Tibial nerve (tissue), 4 donors: ENCODE results near the gene TCEAL8. TPM values are rescaled to one million over a fixed set of nuclear protein-coding genes. Genes with fewer than 3 reads are reported as not detected.

ENCODE experiments used
- DNase-seq, 2 donors: peaks; one replicate each; pipeline ENCODE4 v3.0.0-alpha.2; 2019; ENCODE audit warnings: low spot score in 2 of 2
- H3K27ac ChIP-seq, 4 donors: fragments of 200-600 bp; sonication (generic) in 3 of 4; one replicate each; pipeline ENCODE4 v1.5.1; 2017 to 2019; ENCODE audit warnings: mild to moderate bottlenecking in 1 of 4
- H3K27me3 ChIP-seq, 2 donors: fragments of 200-600 bp; sonication (generic) in 1 of 2; one replicate each; pipeline versions ENCODE4 v1.5.1 to v1.6.0; 2017 to 2019
- H3K36me3 ChIP-seq, 3 donors: fragments of 200-600 bp; sonication (generic); one replicate each; pipeline ENCODE4 v1.5.1; 2018 to 2019
- H3K4me1 ChIP-seq, 4 donors: fragments of 200-600 bp; sonication (generic) in 3 of 4; one replicate each; pipeline ENCODE4 v1.5.1; 2017 to 2019
- H3K4me3 ChIP-seq, 4 donors: fragments of 200-600 bp; sonication (generic) in 3 of 4; one replicate each; pipeline ENCODE4 v1.5.1; 2017 to 2019; ENCODE audit warnings: mild to moderate bottlenecking in 1 of 4, moderate library complexity in 1 of 4
- H3K9me3 ChIP-seq, 4 donors: fragments of 200-600 bp; sonication (generic) in 3 of 4; one replicate each; pipeline ENCODE4 v1.5.1; 2017 to 2019
- EP300 ChIP-seq, 2 donors: sonication (generic); formaldehyde crosslinking; IDR thresholded peaks; one replicate each; pipeline ENCODE4 v1.6.1; 2017; ENCODE audit warnings: antibody characterized with exemption in 2 of 2, mild to moderate bottlenecking in 1 of 2
- POLR2A ChIP-seq, 2 donors: fragments of 450-650 bp; IDR thresholded peaks; one replicate each; pipeline ENCODE4 v1.6.1; 2017; ENCODE audit warnings: antibody characterized with exemption in 2 of 2, mild to moderate bottlenecking in 2 of 2, moderate library complexity in 2 of 2
- whole genome bisulfite sequencing, 2 donors: methylation state at CpG; one replicate each; pipeline ENCODE4 v1.1.5; 2018; 5-methylcytosine and 5-hydroxymethylcytosine counted together
- total RNA-seq, 4 donors: library from RNA; depleted of rRNA; stranded (reverse); fragments of >200 nt; gene quantifications; one replicate each; pipeline ENCODE4 v1.1.0, GENCODE V29; 2016
- TF ChIP-seq, protein P1 (sequence below), 5 experiments: fragments of 200-600 bp in 3 of 5; fragments of 450-650 bp in 2 of 5; sonication (generic) in 3 of 5; IDR thresholded peaks; one replicate each; pipeline ENCODE4 v1.5.1; 2016 to 2019; ENCODE audit warnings: antibody characterized with exemption in 5 of 5, mild to moderate bottlenecking in 3 of 5, moderate library complexity in 2 of 5

TCEAL8 gene, protein sequence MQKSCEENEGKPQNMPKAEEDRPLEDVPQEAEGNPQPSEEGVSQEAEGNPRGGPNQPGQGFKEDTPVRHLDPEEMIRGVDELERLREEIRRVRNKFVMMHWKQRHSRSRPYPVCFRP
- total RNA-seq, result 10 to 100 TPM; 39.9 to 69.1 (median 59.1) TPM

DNA sequence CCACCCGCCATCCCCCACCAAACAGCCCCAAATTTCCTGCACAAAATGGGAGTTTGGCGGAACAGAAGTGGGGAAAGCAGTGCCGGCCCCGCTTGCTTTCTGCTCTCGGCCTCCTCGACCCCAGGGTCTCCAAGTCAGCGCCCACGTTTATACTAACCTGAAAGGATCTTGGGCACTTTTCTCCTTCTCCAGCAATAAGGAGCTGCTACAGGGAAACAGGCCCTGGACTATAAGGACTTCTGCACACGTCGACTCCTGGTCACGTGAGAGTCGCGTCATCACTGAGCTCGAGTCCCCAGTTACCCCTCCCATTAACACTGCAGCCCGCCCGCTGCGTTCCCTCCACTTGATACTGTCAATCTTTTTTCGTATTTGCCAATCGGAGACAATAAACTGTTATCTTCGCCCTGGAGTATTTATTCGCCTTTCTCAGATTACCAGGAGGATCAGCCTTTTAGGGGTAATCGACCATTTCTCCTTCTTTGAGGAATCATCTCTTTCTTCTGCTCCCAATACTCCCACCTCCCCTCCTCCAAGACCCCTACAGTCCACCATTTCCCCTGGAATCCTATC is at the start of gene TCEAL8:
TCEAL8 (minus strand) TSS at position 235 of the 573 bp plus-strand sequence. CDS start 1,176 bp downstream, outside the sequence.
- TF ChIP-seq POLR2A (IDR thresholded peaks at IDR 0.05) (peak; percentile 68 to 76), EP300 (IDR thresholded peaks at IDR 0.05) (peak in 1 of 2 donors; percentile 86)
- TF ChIP-seq, protein P1, sequence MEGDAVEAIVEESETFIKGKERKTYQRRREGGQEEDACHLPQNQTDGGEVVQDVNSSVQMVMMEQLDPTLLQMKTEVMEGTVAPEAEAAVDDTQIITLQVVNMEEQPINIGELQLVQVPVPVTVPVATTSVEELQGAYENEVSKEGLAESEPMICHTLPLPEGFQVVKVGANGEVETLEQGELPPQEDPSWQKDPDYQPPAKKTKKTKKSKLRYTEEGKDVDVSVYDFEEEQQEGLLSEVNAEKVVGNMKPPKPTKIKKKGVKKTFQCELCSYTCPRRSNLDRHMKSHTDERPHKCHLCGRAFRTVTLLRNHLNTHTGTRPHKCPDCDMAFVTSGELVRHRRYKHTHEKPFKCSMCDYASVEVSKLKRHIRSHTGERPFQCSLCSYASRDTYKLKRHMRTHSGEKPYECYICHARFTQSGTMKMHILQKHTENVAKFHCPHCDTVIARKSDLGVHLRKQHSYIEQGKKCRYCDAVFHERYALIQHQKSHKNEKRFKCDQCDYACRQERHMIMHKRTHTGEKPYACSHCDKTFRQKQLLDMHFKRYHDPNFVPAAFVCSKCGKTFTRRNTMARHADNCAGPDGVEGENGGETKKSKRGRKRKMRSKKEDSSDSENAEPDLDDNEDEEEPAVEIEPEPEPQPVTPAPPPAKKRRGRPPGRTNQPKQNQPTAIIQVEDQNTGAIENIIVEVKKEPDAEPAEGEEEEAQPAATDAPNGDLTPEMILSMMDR (IDR thresholded peaks at IDR 0.05), result no peak
- peak within 1 kb of the TSS; percentile 24 to 64 (median 48) for H3K4me3 ChIP-seq
- H3K27ac ChIP-seq, result peak within 1 kb of the TSS; percentile 75 to 91 (median 82)
- DNase-seq, result peak; percentile 66 to 77
- WGBS, 2 donors, result 0 to 32% methylated on average over 22 of the region's 22 CpGs
- peaks cover 0 to 12% of the 10 kb centered on the region in 2 donors for H3K27me3 ChIP-seq
- H3K4me1 ChIP-seq, result peaks cover 0 to 8% (median 0%) of the 10 kb centered on the region in 4 donors
- H3K36me3 ChIP-seq, result no peaks in the 10 kb centered on the region
- H3K9me3 ChIP-seq, result no peaks in the 10 kb centered on the region

DNA sequence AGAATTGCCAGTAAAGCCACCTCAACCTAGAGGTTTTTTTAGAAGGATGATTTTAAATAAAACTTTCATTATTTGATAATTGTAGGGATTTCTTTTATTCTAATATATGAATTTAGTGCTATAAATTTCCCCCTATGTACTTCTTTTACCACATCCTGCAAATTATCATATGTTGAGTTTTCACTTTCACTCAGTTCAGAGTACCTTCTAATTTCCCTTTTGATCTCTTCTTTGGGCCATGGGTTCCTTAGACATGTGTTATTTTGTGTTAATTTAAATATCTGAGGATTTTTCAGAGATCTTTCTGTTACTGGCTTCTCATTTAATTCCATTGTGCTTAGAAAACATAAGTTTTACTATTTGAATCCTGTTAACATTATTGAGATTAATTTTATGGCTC is 49.8 kb upstream of the TCEAL8 start:
- H3K27ac ChIP-seq, result no peak overlapping the region
- H3K9me3 ChIP-seq, result no peaks in the 10 kb centered on the region
- TF ChIP-seq, protein P1 (IDR thresholded peaks at IDR 0.05), result no peak
- TF ChIP-seq EP300 (IDR thresholded peaks at IDR 0.05) (no peak), POLR2A (IDR thresholded peaks at IDR 0.05) (no peak)
- H3K4me1 ChIP-seq, result no peaks in the 10 kb centered on the region
- H3K27me3 ChIP-seq, result peaks cover 0 to 33% of the 10 kb centered on the region in 2 donors
- DNase-seq, result no peak
- no peak overlapping the region for H3K4me3 ChIP-seq
- H3K36me3 ChIP-seq, result no peaks in the 10 kb centered on the region

DNA sequence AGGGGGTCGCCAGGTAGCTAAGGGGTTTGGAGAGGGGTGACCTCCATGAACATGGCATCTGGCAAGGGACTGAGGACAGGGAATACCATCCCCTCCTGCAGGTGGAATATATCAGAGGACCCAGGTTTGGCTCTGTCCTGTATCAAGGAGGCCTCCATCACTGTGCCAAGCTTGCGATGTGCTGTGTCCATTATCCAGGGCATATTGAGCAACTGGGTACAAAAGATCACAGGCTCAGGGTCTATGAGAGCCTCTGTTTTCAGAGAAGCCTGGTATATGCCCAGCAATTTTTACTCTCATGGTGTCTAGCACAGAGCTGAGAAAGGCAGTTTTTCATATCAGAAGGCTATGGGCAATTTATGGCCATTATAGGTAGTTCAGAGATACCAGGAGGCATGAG is 38.2 kb upstream of the TCEAL8 start:
- H3K9me3 ChIP-seq, result no peaks in the 10 kb centered on the region
- 80 to 89% methylated on average over 1 to 2 of the region's 2 CpGs for WGBS, 2 donors
- no peaks in the 10 kb centered on the region for H3K27me3 ChIP-seq
- no peaks in the 10 kb centered on the region for H3K36me3 ChIP-seq
- no peak overlapping the region for H3K27ac ChIP-seq
- no peak overlapping the region for H3K4me3 ChIP-seq
- TF ChIP-seq, protein P1 (IDR thresholded peaks at IDR 0.05), result no peak
- TF ChIP-seq EP300 (IDR thresholded peaks at IDR 0.05) (no peak), POLR2A (IDR thresholded peaks at IDR 0.05) (no peak)
- no peaks in the 10 kb centered on the region for H3K4me1 ChIP-seq
- no peak for DNase-seq

DNA sequence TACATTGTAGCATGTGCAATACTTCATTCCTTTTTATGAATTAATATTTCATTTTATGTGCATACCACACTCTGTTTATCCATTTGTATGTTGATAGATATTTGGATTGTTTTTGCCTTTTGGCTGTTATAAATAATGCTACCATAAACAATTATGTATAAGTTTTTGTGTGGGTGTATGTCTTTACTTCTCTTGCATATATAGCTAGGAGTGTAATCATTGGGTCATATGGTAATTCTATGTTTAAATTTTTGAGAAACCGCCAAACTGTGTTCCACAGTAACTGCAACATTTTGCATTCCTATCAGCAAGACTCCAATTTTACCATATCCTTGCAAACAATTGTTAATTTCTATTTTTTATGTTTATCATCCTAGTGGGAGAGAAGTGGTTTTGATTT is 24.7 kb upstream of the TCEAL8 start:
- WGBS, 2 donors, result 61 to 83% methylated on average over 1 of the region's 1 CpG
- H3K27me3 ChIP-seq, result peaks cover 0 to 40% of the 10 kb centered on the region in 2 donors
- TF ChIP-seq EP300 (IDR thresholded peaks at IDR 0.05), result no peak
- TF ChIP-seq POLR2A (IDR thresholded peaks at IDR 0.05), result no peak
- TF ChIP-seq, protein P1 (IDR thresholded peaks at IDR 0.05), result no peak
- DNase-seq, result no peak
- peaks cover 0 to 6% (median 0%) of the 10 kb centered on the region in 4 donors for H3K4me1 ChIP-seq
- H3K4me3 ChIP-seq, result no peak overlapping the region
- H3K27ac ChIP-seq, result no peak overlapping the region
- H3K9me3 ChIP-seq, result no peaks in the 10 kb centered on the region
- H3K36me3 ChIP-seq, result no peaks in the 10 kb centered on the region

DNA sequence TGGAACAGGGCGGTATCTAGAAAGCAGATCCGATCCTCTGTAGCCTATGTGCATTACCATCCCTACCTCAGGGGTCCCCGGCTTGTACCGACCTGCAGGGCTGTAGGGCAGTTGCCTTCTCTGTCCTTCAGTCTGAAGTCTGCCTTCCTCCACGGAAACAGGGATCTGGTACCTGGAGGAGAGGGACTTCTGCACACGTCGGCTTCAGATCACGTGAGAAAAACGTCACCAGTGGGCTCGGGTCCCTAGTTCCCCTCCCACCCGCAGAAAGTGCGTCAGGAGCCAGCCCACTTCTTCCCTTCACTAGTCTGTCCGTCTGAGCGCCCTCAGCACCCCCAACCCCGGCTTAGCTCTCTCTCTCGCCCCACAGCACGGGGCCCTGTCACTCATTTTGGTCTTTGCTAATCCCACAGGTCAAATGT is 21.6 kb upstream of the TCEAL8 start, which contains the start of gene TCEAL5:
TCEAL5 (minus strand) TSS at position 170 of the 422 bp plus-strand sequence. CDS start 2,187 bp downstream, outside the sequence.
- Histone ChIP-seq H3K4me3 (peak within 1 kb of the TSS in 1 of 4 donors; percentile 28), H3K27ac (no peak within 1 kb of the TSS), H3K9me3 (no peaks in the 10 kb centered on the region), H3K36me3 (no peaks in the 10 kb centered on the region), H3K27me3 (peaks cover 0 to 67% of the 10 kb centered on the region in 2 donors), H3K4me1 (peaks cover 0 to 6% (median 0%) of the 10 kb centered on the region in 4 donors)
- 0 to 28% methylated on average over 7 to 17 of the region's 17 CpGs for WGBS, 2 donors
- DNase-seq, result no peak
- TF ChIP-seq, protein P1 (IDR thresholded peaks at IDR 0.05), result no peak
- TF ChIP-seq POLR2A (IDR thresholded peaks at IDR 0.05) (no peak), EP300 (IDR thresholded peaks at IDR 0.05) (no peak)
